Measurements from ENCODE around the gene C2orf76. TPM values are rescaled to one million over a fixed set of nuclear protein-coding genes. Genes with fewer than 3 reads are reported as not detected.

The C2orf76 gene
- total and polyA plus RNA-seq, 2 of the 4 experiments (the other 2 are of a cell fraction) = 10.6 to 12.6 TPM

DNA sequence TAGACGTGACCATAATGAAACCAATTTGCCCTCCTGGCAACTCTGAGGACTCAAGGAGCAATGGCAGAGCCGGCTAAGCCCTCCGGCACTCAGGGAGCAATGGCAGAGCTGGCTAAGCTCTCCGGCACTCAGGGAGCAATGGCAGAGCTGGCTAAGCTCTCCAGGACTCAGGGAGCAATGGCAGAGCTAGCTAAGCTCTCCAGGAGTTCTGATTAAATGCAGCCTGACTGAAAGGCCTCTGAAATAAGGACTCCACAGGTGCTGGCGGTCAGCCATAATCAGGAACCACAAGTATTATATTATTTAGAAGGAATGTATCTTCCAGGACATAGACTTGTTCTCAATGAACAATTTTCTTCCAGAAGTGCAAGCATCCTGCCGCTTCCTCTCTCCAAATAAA, 65.2 kb downstream of the C2orf76 start:
- Histone ChIP-seq H4K20me1 (ENCODE audit: insufficient read depth, low read length) (no peaks in the 10 kb centered on the region), H3K18ac (ENCODE audit: low read depth, low read length) (no peak overlapping the region), H2BK5ac (ENCODE audit: low read depth, low read length, poor library complexity, severe bottlenecking) (no peak overlapping the region), H3K23ac (ENCODE audit: low read depth, low read length) (no peak overlapping the region), H2BK15ac (ENCODE audit: low read depth, low read length) (no peak overlapping the region), H3K14ac (replicated peaks; ENCODE audit: low read depth, low read length) (no peak overlapping the region), H4K91ac (ENCODE audit: insufficient read depth, low read depth, low read length) (no peak overlapping the region), H3K56ac (ENCODE audit: extremely low read depth, insufficient read depth, low read length) (no peak overlapping the region), H2AK9ac (replicated peaks; ENCODE audit: low read depth, low read length, poor library complexity) (no peak overlapping the region), H3K9me3 (ENCODE audit: control insufficient read depth, insufficient read depth, low read length) (no peaks in the 10 kb centered on the region), H3K27ac (ENCODE audit: insufficient read depth, low read length) (no peak overlapping the region), H3K27me3 (ENCODE audit: control insufficient read depth, insufficient read depth, low read length) (no peaks in the 10 kb centered on the region), H3K4me1 (ENCODE audit: control insufficient read depth, insufficient read depth, low read length) (no peaks in the 10 kb centered on the region), H2BK120ac (ENCODE audit: low read depth, low read length) (no peak overlapping the region), H3K4me3 (ENCODE audit: insufficient read depth, low read depth, low read length) (no peak overlapping the region), H2BK20ac (ENCODE audit: low read depth, low read length) (no peak overlapping the region), H3K4ac (ENCODE audit: low read depth, low read length) (no peak overlapping the region), H3K9me1 (ENCODE audit: insufficient read depth, low read length) (no peaks in the 10 kb centered on the region), H4K5ac (ENCODE audit: low read depth, low read length) (no peak overlapping the region), H4K8ac (ENCODE audit: low read depth in 2 of 2, low read length in 2 of 2) (no peak overlapping the region), H2AK5ac (ENCODE audit: low read depth, low read length) (no peak overlapping the region), H3K79me1 (ENCODE audit: low read depth in 1 of 2, low read length in 2 of 2) (no peaks in the 10 kb centered on the region), H2AFZ (replicated peaks; ENCODE audit: low read length, poor library complexity) (no peak overlapping the region), H3K36me3 (ENCODE audit: control insufficient read depth, insufficient read depth, low read length) (no peaks in the 10 kb centered on the region), H3K4me2 (ENCODE audit: low read depth, low read length) (no peak overlapping the region), H3K9ac (ENCODE audit: low read depth, low read length) (no peak overlapping the region)
- ATAC-seq (ENCODE audit: low read depth) = no peak
- BruUV-seq (replicated peaks) = no TSS peak
- intact Hi-C loops (cut with micrococcal nuclease) (no loop called here), dilution Hi-C loops (cut with HindIII; ENCODE audit: low sequenced_read_pairs, unreplicated experiment) (no loop called here), in situ Hi-C loops (cut with MboI; ENCODE audit: low sequenced_read_pairs) (no loop called here)
- TF ChIP-seq POLR2A (IDR thresholded peaks at IDR 0.05; ENCODE audit: low read depth, low read length) = no peak
- TF ChIP-seq, protein P1, sequence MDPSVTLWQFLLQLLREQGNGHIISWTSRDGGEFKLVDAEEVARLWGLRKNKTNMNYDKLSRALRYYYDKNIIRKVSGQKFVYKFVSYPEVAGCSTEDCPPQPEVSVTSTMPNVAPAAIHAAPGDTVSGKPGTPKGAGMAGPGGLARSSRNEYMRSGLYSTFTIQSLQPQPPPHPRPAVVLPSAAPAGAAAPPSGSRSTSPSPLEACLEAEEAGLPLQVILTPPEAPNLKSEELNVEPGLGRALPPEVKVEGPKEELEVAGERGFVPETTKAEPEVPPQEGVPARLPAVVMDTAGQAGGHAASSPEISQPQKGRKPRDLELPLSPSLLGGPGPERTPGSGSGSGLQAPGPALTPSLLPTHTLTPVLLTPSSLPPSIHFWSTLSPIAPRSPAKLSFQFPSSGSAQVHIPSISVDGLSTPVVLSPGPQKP (IDR thresholded peaks at IDR 0.05; ENCODE audit: borderline replicate concordance, low read depth, low read length) = no peak
- no peak for TF ChIP-seq MXI1 (IDR thresholded peaks at IDR 0.05; ENCODE audit: borderline replicate concordance, low read depth, low read length)
- no peak for TF ChIP-seq FOS (IDR thresholded peaks at IDR 0.05; ENCODE audit: low read depth, low read length)
- no peak for TF ChIP-seq USF2 (IDR thresholded peaks at IDR 0.05; ENCODE audit: low read depth, low read length)
- no peak for TF ChIP-seq MAFK (IDR thresholded peaks at IDR 0.05; ENCODE audit: low read depth, low read length)
- TF ChIP-seq CEBPB (IDR thresholded peaks at IDR 0.05; ENCODE audit: low read depth, low read length) = no peak
- no peak for TF ChIP-seq MAZ (IDR thresholded peaks at IDR 0.05; ENCODE audit: borderline replicate concordance, low read depth, low read length)
- TF ChIP-seq NFE2L2 (IDR thresholded peaks at IDR 0.05; ENCODE audit: low read depth, low read length) = no peak
- no peak for TF ChIP-seq CHD1 (IDR thresholded peaks at IDR 0.05; ENCODE audit: low read depth, low read length)
- no peak for TF ChIP-seq RCOR1 (IDR thresholded peaks at IDR 0.05; ENCODE audit: insufficient replicate concordance, low read length)
- TF ChIP-seq RFX5 (IDR thresholded peaks at IDR 0.05; ENCODE audit: low read depth, low read length) = no peak
- no peak for TF ChIP-seq SMC3 (IDR thresholded peaks at IDR 0.05; ENCODE audit: low read depth, low read length)
- TF ChIP-seq BHLHE40 (IDR thresholded peaks at IDR 0.05; ENCODE audit: low read depth, low read length) = no peak
- TF ChIP-seq, protein P2, sequence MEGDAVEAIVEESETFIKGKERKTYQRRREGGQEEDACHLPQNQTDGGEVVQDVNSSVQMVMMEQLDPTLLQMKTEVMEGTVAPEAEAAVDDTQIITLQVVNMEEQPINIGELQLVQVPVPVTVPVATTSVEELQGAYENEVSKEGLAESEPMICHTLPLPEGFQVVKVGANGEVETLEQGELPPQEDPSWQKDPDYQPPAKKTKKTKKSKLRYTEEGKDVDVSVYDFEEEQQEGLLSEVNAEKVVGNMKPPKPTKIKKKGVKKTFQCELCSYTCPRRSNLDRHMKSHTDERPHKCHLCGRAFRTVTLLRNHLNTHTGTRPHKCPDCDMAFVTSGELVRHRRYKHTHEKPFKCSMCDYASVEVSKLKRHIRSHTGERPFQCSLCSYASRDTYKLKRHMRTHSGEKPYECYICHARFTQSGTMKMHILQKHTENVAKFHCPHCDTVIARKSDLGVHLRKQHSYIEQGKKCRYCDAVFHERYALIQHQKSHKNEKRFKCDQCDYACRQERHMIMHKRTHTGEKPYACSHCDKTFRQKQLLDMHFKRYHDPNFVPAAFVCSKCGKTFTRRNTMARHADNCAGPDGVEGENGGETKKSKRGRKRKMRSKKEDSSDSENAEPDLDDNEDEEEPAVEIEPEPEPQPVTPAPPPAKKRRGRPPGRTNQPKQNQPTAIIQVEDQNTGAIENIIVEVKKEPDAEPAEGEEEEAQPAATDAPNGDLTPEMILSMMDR (conservative IDR thresholded peaks at IDR 0.05; ENCODE audit: low read depth, low read length) = no peak
- 76% methylated on average over 3 of the region's 6 CpGs; no CpG with 5 or more reads in 1 of the 2 experiments for WGBS, 2 experiments (ENCODE audit: extremely low coverage in 2 of 2, insufficient read length in 1 of 2)
- CTCF ChIA-PET = interaction anchor here (0.8 to 2.3 kb wide), 2 partner anchors 10 to 29 kb away, joined by 3 to 10 read pairs; no protein-coding TSS in a partner anchor
- peak; percentile 36 for DNase-seq
- POLR2A ChIA-PET (ENCODE audit: unreplicated experiment) = no interaction called here
